OCI-LY7 (cell line): ENCODE measurements around the gene ELAVL2. TPM values are rescaled to one million over a fixed set of nuclear protein-coding genes. Genes with fewer than 3 reads are reported as not detected.

Experiments
- BruUV-seq: library from RNA; stranded (reverse); fragments of 400-500 nt; replicated peaks from 2 replicates; lab custom pipeline; 2021; lab: Mats Ljungman, UMichigan
- CTCF ChIA-PET: fragments of 300-600 bp; sonication (Branson Sonifier 250); formaldehyde crosslinking; loops from one replicate; lab custom pipeline; 2022; ENCODE audit warnings: antibody characterized with exemption; ENCODE audit not compliant: unreplicated experiment; lab: Charles Lee
- POLR2A ChIA-PET: fragments of 300-600 bp; sonication (Branson Sonifier 250); formaldehyde crosslinking; loops from one replicate; lab custom pipeline; 2022; ENCODE audit warnings: antibody characterized with exemption; lab: Charles Lee
- DNase-seq: peaks from one replicate; pipeline ENCODE4 v3.0.0-alpha.2; 2015; ENCODE audit warnings: low spot score
- H2AFZ ChIP-seq: fragments of 200-600 bp; sonication (generic), shearing (Covaris generic); 2 replicates; pipeline ENCODE4 v1.6.1; 2014; ENCODE audit warnings: mild to moderate bottlenecking, antibody characterized with exemption, low read length, moderate library complexity
- H3K27ac ChIP-seq: fragments of 200-600 bp; sonication (generic); 2 replicates; pipeline ENCODE4 v1.5.1; 2014; ENCODE audit warnings: mixed run types, low read depth, mild to moderate bottlenecking, moderate library complexity, low read length, inconsistent platforms; ENCODE audit not compliant: poor library complexity, severe bottlenecking
- H3K36me3 ChIP-seq: fragments of 200-600 bp; sonication (generic); 2 replicates; pipeline ENCODE4 v1.6.1; 2014; ENCODE audit warnings: mild to moderate bottlenecking, antibody characterized with exemption, low read length, moderate library complexity, mixed read lengths; ENCODE audit not compliant: insufficient read depth
- H3K4me1 ChIP-seq: fragments of 200-600 bp; sonication (generic); 2 replicates; pipeline ENCODE4 v1.5.1; 2014; ENCODE audit warnings: mild to moderate bottlenecking, low read length; ENCODE audit not compliant: insufficient read depth, poor library complexity, severe bottlenecking
- H3K4me2 ChIP-seq: fragments of 200-600 bp; sonication (generic); 2 replicates; pipeline ENCODE4 v1.6.1; 2014; ENCODE audit warnings: mild to moderate bottlenecking, low read length
- H3K4me3 ChIP-seq: fragments of 200-600 bp; sonication (generic); 2 replicates; pipeline ENCODE4 v1.5.1; 2014; ENCODE audit warnings: mild to moderate bottlenecking, low read depth, low read length; ENCODE audit not compliant: poor library complexity, severe bottlenecking
- H3K79me2 ChIP-seq: fragments of 200-600 bp; sonication (generic); 2 replicates; pipeline ENCODE4 v1.6.1; 2016; ENCODE audit warnings: low read depth, mild to moderate bottlenecking, low read length, moderate library complexity, mixed read lengths; ENCODE audit not compliant: insufficient read depth
- H3K9me2 ChIP-seq: fragments of 200-600 bp; sonication (generic); 2 replicates; pipeline ENCODE4 v1.6.1; 2016; ENCODE audit warnings: mild to moderate bottlenecking, low read length, mixed read lengths; ENCODE audit not compliant: insufficient read depth
- H3K9me3 ChIP-seq: fragments of 200-600 bp; sonication (generic); 2 replicates; pipeline ENCODE4 v1.6.1; 2014; ENCODE audit warnings: mild to moderate bottlenecking, mixed run types, low read length, mixed read lengths
- H4K20me1 ChIP-seq: fragments of 200-600 bp; sonication (generic); 2 replicates; pipeline ENCODE4 v1.6.1; 2014; ENCODE audit warnings: mild to moderate bottlenecking, antibody characterized with exemption, low read length, moderate library complexity, mixed read lengths; ENCODE audit not compliant: insufficient read depth
- CTCF ChIP-seq: fragments of 200-600 bp; sonication (generic); conservative IDR thresholded peaks from 2 replicates; pipeline ENCODE4 v1.5.1; 2014; ENCODE audit warnings: mild to moderate bottlenecking, antibody characterized with exemption, low read length, moderate library complexity, mixed read lengths
- EZH2phosphoT487 ChIP-seq: fragments of 200-600 bp; sonication (generic); IDR thresholded peaks from 2 replicates; pipeline ENCODE4 v1.6.1; 2018; ENCODE audit warnings: low read depth, borderline replicate concordance, mild to moderate bottlenecking, mixed run types, antibody characterized with exemption, low read length, moderate library complexity, mixed read lengths
- intact Hi-C: fragments of 100-400 bp; cut with micrococcal nuclease; formaldehyde crosslinking; loops from one replicate; pipeline ENCODE4 v1.10.0; 2022; ENCODE audit not compliant: unreplicated experiment
- total RNA-seq, 2 experiments: library from RNA; depleted of rRNA in 1 of 2; stranded (reverse); fragments of >200 nt in 1 of 2; shearing (Covaris generic) in 1 of 2; gene quantifications; 2 replicates each; pipeline ENCODE4 v1.2.3, GENCODE V29; 2014 to 2022

The ELAVL2 gene
- total RNA-seq, 2 experiments from 2014 or later: not detected

GRCh38 chr9:23766613-23767012 lies 59.4 kb downstream of the ELAVL2 start:
- H3K27ac ChIP-seq: no peak overlapping the region
- H3K36me3 ChIP-seq: no peaks in the 10 kb centered on the region
- no peak overlapping the region for H3K4me2 ChIP-seq
- no peaks in the 10 kb centered on the region for H3K4me1 ChIP-seq
- H4K20me1 ChIP-seq: no peaks in the 10 kb centered on the region
- no peaks in the 10 kb centered on the region for H3K9me2 ChIP-seq
- CTCF ChIA-PET: no interaction called here
- no TSS peak for BruUV-seq
- H2AFZ ChIP-seq: no peak overlapping the region
- POLR2A ChIA-PET: no interaction called here
- no peaks in the 10 kb centered on the region for H3K79me2 ChIP-seq
- no peak overlapping the region for H3K4me3 ChIP-seq
- TF ChIP-seq CTCF (no peak), EZH2phosphoT487 (no peak)
- no peaks in the 10 kb centered on the region for H3K9me3 ChIP-seq
- intact Hi-C loops: no loop called here
- no peak for DNase-seq

GRCh38 chr9:23765561-23765960 lies 60.5 kb downstream of the ELAVL2 start:
- H3K9me3 ChIP-seq: no peaks in the 10 kb centered on the region
- H3K9me2 ChIP-seq: no peaks in the 10 kb centered on the region
- H3K4me2 ChIP-seq: no peak overlapping the region
- POLR2A ChIA-PET: interaction anchor here (0.6 kb wide), 1 partner anchor 11 kb away, joined by 3 read pairs; no protein-coding TSS in a partner anchor
- intact Hi-C loops: no loop called here
- CTCF ChIA-PET: no interaction called here
- BruUV-seq: no TSS peak
- H3K4me1 ChIP-seq: no peaks in the 10 kb centered on the region
- H4K20me1 ChIP-seq: no peaks in the 10 kb centered on the region
- no peak for DNase-seq
- TF ChIP-seq EZH2phosphoT487 (no peak), CTCF (no peak)
- no peaks in the 10 kb centered on the region for H3K36me3 ChIP-seq
- H3K4me3 ChIP-seq: no peak overlapping the region
- no peak overlapping the region for H3K27ac ChIP-seq
- H2AFZ ChIP-seq: no peak overlapping the region
- no peaks in the 10 kb centered on the region for H3K79me2 ChIP-seq

GRCh38 chr9:23764219-23764618 lies 61.8 kb downstream of the ELAVL2 start:
- Histone ChIP-seq H3K36me3 (no peaks in the 10 kb centered on the region), H3K9me3 (no peaks in the 10 kb centered on the region), H3K9me2 (no peaks in the 10 kb centered on the region), H3K4me2 (no peak overlapping the region), H3K79me2 (no peaks in the 10 kb centered on the region), H3K4me3 (no peak overlapping the region), H4K20me1 (no peaks in the 10 kb centered on the region), H3K4me1 (no peaks in the 10 kb centered on the region), H2AFZ (no peak overlapping the region), H3K27ac (no peak overlapping the region)
- ChIA-PET CTCF (no interaction called here), POLR2A (interaction anchor here (0.9 kb wide), 1 partner anchor 12 kb away, joined by 5 read pairs; no protein-coding TSS in a partner anchor)
- intact Hi-C loops: no loop called here
- no TSS peak for BruUV-seq
- DNase-seq: no peak
- no peak for TF ChIP-seq EZH2phosphoT487
- no peak for TF ChIP-seq CTCF
